Measurements from ENCODE around the gene NELL1.

NELL1 gene

GRCh38 chr11:21465203-21465602, 795.8 kb downstream of the NELL1 start:
- Mint-ChIP-seq H3K4me3 (no peak overlapping the region), H3K27me3 (ENCODE audit: low read depth) (no peaks in the 10 kb centered on the region), H3K4me1 (no peaks in the 10 kb centered on the region), H3K9me3 (no peaks in the 10 kb centered on the region), H3K36me3 (ENCODE audit: low read depth) (no peaks in the 10 kb centered on the region), H3K27ac (no peak overlapping the region)
- no peak for TF ChIP-seq CTCF (IDR thresholded peaks at IDR 0.05; ENCODE audit: unreplicated experiment in 3 of 3)

GRCh38 chr11:21465920-21466319, 796.5 kb downstream of the NELL1 start:
- Mint-ChIP-seq H3K9me3 (no peaks in the 10 kb centered on the region), H3K27me3 (ENCODE audit: low read depth) (no peaks in the 10 kb centered on the region), H3K36me3 (ENCODE audit: low read depth) (no peaks in the 10 kb centered on the region), H3K4me1 (no peaks in the 10 kb centered on the region), H3K4me3 (no peak overlapping the region), H3K27ac (no peak overlapping the region)
- no peak for TF ChIP-seq CTCF (IDR thresholded peaks at IDR 0.05; ENCODE audit: unreplicated experiment in 3 of 3)

- Mint-ChIP-seq H3K9me3 (no peaks in the 10 kb centered on the region), H3K4me1 (peaks cover 4% of the 10 kb centered on the region), H3K4me3 (no peak overlapping the region), H3K36me3 (ENCODE audit: low read depth) (no peaks in the 10 kb centered on the region), H3K27me3 (ENCODE audit: low read depth) (no peaks in the 10 kb centered on the region), H3K27ac (no peak overlapping the region)
- TF ChIP-seq CTCF (IDR thresholded peaks at IDR 0.05; ENCODE audit: unreplicated experiment in 3 of 3) = no peak
Observed at GRCh38 chr11:21470521-21470920, 801.1 kb downstream of the NELL1 start.

GRCh38 chr11:21472261-21472660, 802.9 kb downstream of the NELL1 start:
- no peak overlapping the region for H3K4me3 Mint-ChIP-seq
- no peak for TF ChIP-seq CTCF (IDR thresholded peaks at IDR 0.05; ENCODE audit: unreplicated experiment in 3 of 3)
- peak overlapping the region; percentile 1 to 18 (median 16) for H3K27ac Mint-ChIP-seq
- H3K9me3 Mint-ChIP-seq = no peaks in the 10 kb centered on the region
- no peaks in the 10 kb centered on the region for H3K36me3 Mint-ChIP-seq (ENCODE audit: low read depth)
- H3K4me1 Mint-ChIP-seq = peaks cover 4% of the 10 kb centered on the region
- H3K27me3 Mint-ChIP-seq (ENCODE audit: low read depth) = no peaks in the 10 kb centered on the region

GRCh38 chr11:21474529-21474928, 805.1 kb downstream of the NELL1 start:
- TF ChIP-seq CTCF (IDR thresholded peaks at IDR 0.05; ENCODE audit: unreplicated experiment in 3 of 3) = no peak
- no peaks in the 10 kb centered on the region for H3K9me3 Mint-ChIP-seq
- H3K27ac Mint-ChIP-seq = no peak overlapping the region
- no peaks in the 10 kb centered on the region for H3K27me3 Mint-ChIP-seq (ENCODE audit: low read depth)
- no peak overlapping the region for H3K4me3 Mint-ChIP-seq
- peaks cover 4% of the 10 kb centered on the region for H3K4me1 Mint-ChIP-seq
- H3K36me3 Mint-ChIP-seq (ENCODE audit: low read depth) = no peaks in the 10 kb centered on the region

- Mint-ChIP-seq H3K9me3 (no peaks in the 10 kb centered on the region), H3K4me1 (peaks cover 4% of the 10 kb centered on the region), H3K27me3 (ENCODE audit: low read depth) (no peaks in the 10 kb centered on the region), H3K27ac (no peak overlapping the region), H3K4me3 (no peak overlapping the region), H3K36me3 (ENCODE audit: low read depth) (no peaks in the 10 kb centered on the region)
- no peak for TF ChIP-seq CTCF (IDR thresholded peaks at IDR 0.05; ENCODE audit: unreplicated experiment in 3 of 3)
Observed at GRCh38 chr11:21475276-21475675, 805.9 kb downstream of the NELL1 start.
